Calu3 (cell line): ENCODE results near the gene CAPN11. TPM values are rescaled to one million over a fixed set of nuclear protein-coding genes. Genes with fewer than 3 reads are reported as not detected.

Source experiments
- BruUV-seq: library from RNA; stranded (reverse); fragments of 400-500 nt; replicated peaks from 2 replicates; lab custom pipeline; 2021; lab: Mats Ljungman, UMichigan
- CTCF ChIA-PET: fragments of 300-600 bp; sonication (Branson Sonifier 250); formaldehyde crosslinking; loops from one replicate; lab custom pipeline; 2022; ENCODE audit warnings: antibody characterized with exemption; lab: Charles Lee
- DNase-seq: peaks from one replicate; pipeline ENCODE4 v3.0.0; 2022
- H3K27ac Mint-ChIP-seq: one replicate; pipeline ENCODE4 v1.8.0; 2022; ENCODE audit warnings: mixed read lengths; ENCODE audit not compliant: unreplicated experiment
- H3K27me3 Mint-ChIP-seq: one replicate; pipeline ENCODE4 v1.8.0; 2022; ENCODE audit warnings: mixed read lengths; ENCODE audit not compliant: unreplicated experiment
- H3K36me3 Mint-ChIP-seq: one replicate; pipeline ENCODE4 v1.8.0; 2022; ENCODE audit warnings: mild to moderate bottlenecking, moderate library complexity, mixed read lengths; ENCODE audit not compliant: insufficient read depth, unreplicated experiment
- H3K4me1 Mint-ChIP-seq: one replicate; pipeline ENCODE4 v1.8.0; 2022; ENCODE audit warnings: mild to moderate bottlenecking, low read depth, mixed read lengths; ENCODE audit not compliant: unreplicated experiment
- H3K4me3 Mint-ChIP-seq: one replicate; pipeline ENCODE4 v1.8.0; 2022; ENCODE audit warnings: mild to moderate bottlenecking, low read depth, moderate library complexity, mixed read lengths; ENCODE audit not compliant: unreplicated experiment
- H3K9me3 Mint-ChIP-seq: one replicate; pipeline ENCODE4 v1.8.0; 2022; ENCODE audit warnings: low read depth, mixed read lengths; ENCODE audit not compliant: unreplicated experiment
- CTCF ChIP-seq: fragments of 200-600 bp; IDR thresholded peaks from one replicate; pipeline ENCODE4 v1.8.0; 2022; ENCODE audit warnings: antibody characterized with exemption; ENCODE audit not compliant: unreplicated experiment
- intact Hi-C: fragments of 100-400 bp; cut with micrococcal nuclease; formaldehyde crosslinking; loops from one replicate; pipeline ENCODE4 v1.10.0; 2022; ENCODE audit not compliant: unreplicated experiment
- total RNA-seq: library from RNA; stranded (reverse); gene quantifications from 2 replicates; pipeline ENCODE4 v1.2.3, GENCODE V29; 2022

CAPN11 gene
- total RNA-seq, 1 experiment from 2014 or later = not detected

GRCh38 chr6:44172731-44173500 is 14.3 kb downstream of the CAPN11 start:
- CTCF ChIA-PET = interaction anchor here (0.7 to 1.8 kb wide), 13 partner anchors 12 to 167 kb away, joined by 3 to 12 read pairs (median 3); partner anchors contain the start of genes HSP90AB1 and SLC35B2
- no TSS peak for BruUV-seq
- peak; percentile 90 for DNase-seq
- Mint-ChIP-seq H3K4me3 (no peak overlapping the region), H3K9me3 (no peaks in the 10 kb centered on the region), H3K4me1 (peaks cover 11% of the 10 kb centered on the region), H3K27me3 (peaks cover 50% of the 10 kb centered on the region), H3K36me3 (no peaks in the 10 kb centered on the region), H3K27ac (no peak overlapping the region)
- peak; percentile 95 for TF ChIP-seq CTCF
- intact Hi-C loops = loop anchor here (1.0 to 5.0 kb wide), 3 partner anchors 44 to 165 kb away; partner anchors contain the start of gene MYMX

GRCh38 chr6:44176130-44176761 is 17.6 kb downstream of the CAPN11 start:
- intact Hi-C loops = no loop called here
- TF ChIP-seq CTCF = no peak
- Mint-ChIP-seq H3K9me3 (no peaks in the 10 kb centered on the region), H3K27ac (no peak overlapping the region), H3K4me1 (peaks cover 22% of the 10 kb centered on the region), H3K27me3 (peaks cover 28% of the 10 kb centered on the region), H3K4me3 (no peak overlapping the region), H3K36me3 (no peaks in the 10 kb centered on the region)
- CTCF ChIA-PET = interaction anchor here (0.7 kb wide), 1 partner anchor 57 kb away, joined by 3 read pairs; no protein-coding TSS in a partner anchor
- no TSS peak for BruUV-seq
- no peak for DNase-seq

GRCh38 chr6:44176762-44177509 is 18.3 kb downstream of the CAPN11 start:
- no TSS peak for BruUV-seq
- H3K27ac Mint-ChIP-seq = no peak overlapping the region
- CTCF ChIA-PET = interaction anchor here (0.6 to 0.7 kb wide), 3 partner anchors 51 to 1231 kb away, joined by 3 read pairs; no protein-coding TSS in a partner anchor
- TF ChIP-seq CTCF = no peak
- H3K4me1 Mint-ChIP-seq = peaks cover 22% of the 10 kb centered on the region
- H3K27me3 Mint-ChIP-seq = peaks cover 21% of the 10 kb centered on the region
- no peaks in the 10 kb centered on the region for H3K36me3 Mint-ChIP-seq
- no peaks in the 10 kb centered on the region for H3K9me3 Mint-ChIP-seq
- H3K4me3 Mint-ChIP-seq = no peak overlapping the region
- no peak for DNase-seq
- intact Hi-C loops = no loop called here
